H9 (cell line): ENCODE measurements around the gene SORCS2. TPM values are rescaled to one million over a fixed set of nuclear protein-coding genes. Genes with fewer than 3 reads are reported as not detected.

Source experiments
- DNase-seq: peaks from one replicate; pipeline ENCODE4 v3.0.0-alpha.2; 2017
- H2AFZ ChIP-seq: one replicate; pipeline ENCODE4 v1.6.1; 2013; ENCODE audit warnings: mild to moderate bottlenecking, low read length, control low read depth, moderate library complexity
- H2AK5ac ChIP-seq: 2 replicates; pipeline ENCODE4 v1.6.1; 2013; ENCODE audit warnings: low read length, control low read depth, mixed read lengths; ENCODE audit not compliant: insufficient read length
- H2BK120ac ChIP-seq: one replicate; pipeline ENCODE4 v1.6.1; 2013; ENCODE audit warnings: low read depth, mild to moderate bottlenecking, low read length, control low read depth, inconsistent platforms; ENCODE audit not compliant: poor library complexity, severe bottlenecking
- H2BK12ac ChIP-seq: 2 replicates; pipeline ENCODE4 v1.6.1; 2013; ENCODE audit warnings: low read length, control low read depth, mixed read lengths, low read depth; ENCODE audit not compliant: insufficient read length
- H2BK15ac ChIP-seq: 2 replicates; pipeline ENCODE4 v1.6.1; 2013; ENCODE audit warnings: low read depth, low read length, control low read depth
- H2BK20ac ChIP-seq: one replicate; pipeline ENCODE4 v1.6.1; 2013; ENCODE audit warnings: low read depth, mild to moderate bottlenecking, low read length, control low read depth, inconsistent platforms; ENCODE audit not compliant: poor library complexity, severe bottlenecking
- H2BK5ac ChIP-seq: 2 replicates; pipeline ENCODE4 v1.6.1; 2013; ENCODE audit warnings: low read length, control low read depth, mixed read lengths; ENCODE audit not compliant: insufficient read length
- H3K14ac ChIP-seq: 2 replicates; pipeline ENCODE4 v1.6.1; 2013; ENCODE audit warnings: low read length, control low read depth; ENCODE audit not compliant: insufficient read depth
- H3K18ac ChIP-seq: 2 replicates; pipeline ENCODE4 v1.6.1; 2013; ENCODE audit warnings: low read depth, mild to moderate bottlenecking, mixed read lengths, low read length, control low read depth; ENCODE audit not compliant: insufficient read length
- H3K23ac ChIP-seq: 2 replicates; pipeline ENCODE4 v1.6.1; 2013; ENCODE audit warnings: low read length, control low read depth, mixed read lengths, low read depth; ENCODE audit not compliant: insufficient read length
- H3K23me2 ChIP-seq: 2 replicates; pipeline ENCODE4 v1.6.1; 2013; ENCODE audit warnings: low read depth, mild to moderate bottlenecking, mixed read lengths, low read length, control low read depth; ENCODE audit not compliant: insufficient read length, poor library complexity, severe bottlenecking
- H3K27ac ChIP-seq: 2 replicates; pipeline ENCODE4 v1.5.1; 2013; ENCODE audit warnings: low read length, control low read depth, mixed read lengths, low read depth; ENCODE audit not compliant: insufficient read length
- H3K27me3 ChIP-seq: 2 replicates; pipeline ENCODE4 v1.6.1; 2013; ENCODE audit warnings: low read length, control low read depth, inconsistent platforms; ENCODE audit not compliant: insufficient read depth
- H3K4ac ChIP-seq: 2 replicates; pipeline ENCODE4 v1.6.1; 2013; ENCODE audit warnings: low read depth, mild to moderate bottlenecking, control low read depth, inconsistent platforms, low read length, moderate library complexity
- H3K4me1 ChIP-seq: 2 replicates; pipeline ENCODE4 v1.6.1; 2013; ENCODE audit warnings: low read length, control low read depth, inconsistent platforms; ENCODE audit not compliant: insufficient read depth
- H3K4me2 ChIP-seq: 2 replicates; pipeline ENCODE4 v1.6.1; 2013; ENCODE audit warnings: low read length, control low read depth, mixed read lengths; ENCODE audit not compliant: insufficient read length, insufficient read depth
- H3K56ac ChIP-seq: 2 replicates; pipeline ENCODE4 v1.6.1; 2013; ENCODE audit warnings: low read depth, mild to moderate bottlenecking, mixed read lengths, low read length, control low read depth; ENCODE audit not compliant: insufficient read length
- H3K79me1 ChIP-seq: 2 replicates; pipeline ENCODE4 v1.6.1; 2013; ENCODE audit warnings: low read depth, mild to moderate bottlenecking, moderate library complexity, low read length, control low read depth, inconsistent platforms; ENCODE audit not compliant: insufficient read depth, poor library complexity, severe bottlenecking
- H3K79me2 ChIP-seq: 2 replicates; pipeline ENCODE4 v1.6.1; 2013; ENCODE audit warnings: low read length, control low read depth, inconsistent platforms; ENCODE audit not compliant: insufficient read depth
- H3K9ac ChIP-seq: 2 replicates; pipeline ENCODE4 v1.6.1; 2013; ENCODE audit warnings: low read length, control low read depth, mixed read lengths; ENCODE audit not compliant: insufficient read length; ENCODE audit errors: extremely low read depth
- H3K9me3 ChIP-seq: one replicate; pipeline ENCODE4 v1.6.1; 2013; ENCODE audit warnings: low read depth, low read length, inconsistent platforms; ENCODE audit not compliant: control insufficient read depth
- H3T11ph ChIP-seq: one replicate; pipeline ENCODE4 v1.6.1; 2013; ENCODE audit warnings: mild to moderate bottlenecking, low read length, control low read depth, inconsistent platforms
- H4K20me1 ChIP-seq: one replicate; pipeline ENCODE4 v1.6.1; 2013; ENCODE audit not compliant: control insufficient read depth, insufficient read length, insufficient read depth
- H4K5ac ChIP-seq: 2 replicates; pipeline ENCODE4 v1.6.1; 2013; ENCODE audit warnings: low read depth, mild to moderate bottlenecking, mixed read lengths, low read length, control low read depth; ENCODE audit not compliant: insufficient read length
- H4K8ac ChIP-seq: replicated peaks from 2 replicates; pipeline ENCODE4 v1.6.1; 2013; ENCODE audit warnings: low read length, control low read depth, mixed read lengths, low read depth; ENCODE audit not compliant: insufficient read length
- H4K91ac ChIP-seq: 2 replicates; pipeline ENCODE4 v1.6.1; 2013; ENCODE audit warnings: low read depth, mild to moderate bottlenecking, moderate library complexity, mixed read lengths, low read length, control low read depth; ENCODE audit not compliant: insufficient read length
- H3K27ac Mint-ChIP-seq, 3 experiments: 2 replicates in 2 of 3; 3 replicates in 1 of 3; pipeline ENCODE4 v1.8.0; 2020 to 2021; ENCODE audit warnings: mixed read lengths in 3 of 3, mild to moderate bottlenecking in 1 of 3, moderate library complexity in 1 of 3
- H3K27me3 Mint-ChIP-seq: 2 replicates; pipeline ENCODE4 v1.8.0; 2021; ENCODE audit warnings: low read depth, mild to moderate bottlenecking, moderate library complexity, mixed read lengths
- H3K36me3 Mint-ChIP-seq, 3 experiments: 2 replicates in 2 of 3; 3 replicates in 1 of 3; pipeline ENCODE4 v1.8.0; 2020 to 2021; ENCODE audit warnings: low read depth in 3 of 3, mixed read lengths in 3 of 3; ENCODE audit not compliant: insufficient read depth in 1 of 3
- H3K4me1 Mint-ChIP-seq, 2 experiments: 2 replicates each; pipeline ENCODE4 v1.8.0; 2020; ENCODE audit warnings: mixed read lengths in 2 of 2
- H3K4me3 Mint-ChIP-seq, 2 experiments: 2 replicates in 1 of 2; 3 replicates in 1 of 2; pipeline ENCODE4 v1.8.0; 2020 to 2021; ENCODE audit warnings: mild to moderate bottlenecking in 2 of 2, mixed read lengths in 2 of 2, moderate library complexity in 1 of 2
- H3K9me3 Mint-ChIP-seq, 2 experiments: 2 replicates in 1 of 2; 3 replicates in 1 of 2; pipeline ENCODE4 v1.8.0; 2020; ENCODE audit warnings: mild to moderate bottlenecking in 2 of 2, mixed read lengths in 2 of 2, moderate library complexity in 1 of 2
- CTCF ChIP-seq: fragments of 200-600 bp; sonication (generic); conservative IDR thresholded peaks from 3 replicates; pipeline ENCODE4 v1.8.0; 2021; ENCODE audit warnings: antibody characterized with exemption, mild to moderate bottlenecking
- WGBS: extraction: QIAGEN DNeasy Blood & Tissue Kit; methylation state at CpG from one replicate; pipeline ENCODE4 v1.1.7; 2013; ENCODE audit warnings: missing lambda C conversion rate, low lambda C conversion rate, mixed read lengths; ENCODE audit not compliant: insufficient read length; ENCODE audit errors: extremely low coverage; 5-methylcytosine and 5-hydroxymethylcytosine counted together
- total RNA-seq: library from RNA; stranded (reverse); gene quantifications from 2 replicates; pipeline ENCODE4 v1.2.1, GENCODE V29; 2021

Gene SORCS2
- total RNA-seq, 1 experiment from 2014 or later = 0.57 TPM

- no peak for TF ChIP-seq CTCF
- Histone ChIP-seq H4K5ac (no peak overlapping the region), H2BK12ac (no peak overlapping the region), H3K79me2 (no peaks in the 10 kb centered on the region), H3K14ac (no peak overlapping the region), H2AK5ac (no peak overlapping the region), H3K23me2 (no peaks in the 10 kb centered on the region), H2AFZ (no peak overlapping the region), H2BK15ac (no peak overlapping the region), H3K4me1 (no peaks in the 10 kb centered on the region), H4K8ac (no peak overlapping the region), H4K91ac (no peak overlapping the region), H3K56ac (no peak overlapping the region), H4K20me1 (no peaks in the 10 kb centered on the region), H2BK120ac (no peak overlapping the region), H3K18ac (no peak overlapping the region), H3K23ac (no peak overlapping the region), H3K27me3 (no peaks in the 10 kb centered on the region), H2BK20ac (no peak overlapping the region), H3K4me2 (no peak overlapping the region), H3K9ac (no peak overlapping the region), H3T11ph (no peak overlapping the region), H2BK5ac (no peak overlapping the region), H3K4ac (no peak overlapping the region), H3K27ac (no peak overlapping the region), H3K9me3 (no peaks in the 10 kb centered on the region), H3K79me1 (no peaks in the 10 kb centered on the region)
- Mint-ChIP-seq H3K36me3 (no peaks in the 10 kb centered on the region), H3K9me3 (no peaks in the 10 kb centered on the region), H3K4me1 (peaks cover 2 to 48% of the 10 kb centered on the region in 2 experiments; a peak in 2 of 4 replicates), H3K4me3 (no peak overlapping the region), H3K27ac (no peak overlapping the region; a peak in 1 of 7 replicates), H3K27me3 (peaks cover 3% of the 10 kb centered on the region)
- DNase-seq = no peak
- WGBS = no CpG with 5 or more reads among the region's 5 CpGs
Observed at GRCh38 chr4:7512428-7512827, 320.1 kb downstream of the SORCS2 start.
